NT2/D1 (cell line): ENCODE data around the gene LGALS9.

Experiments used
- SUZ12 ChIP-seq: IDR thresholded peaks from 2 replicates; pipeline ENCODE4 v1.6.1; 2011; ENCODE audit not compliant: insufficient read length, insufficient read depth; ENCODE audit errors: extremely low read depth
- YY1 ChIP-seq: IDR thresholded peaks from 2 replicates; pipeline ENCODE4 v1.6.1; 2011; ENCODE audit not compliant: insufficient read length, insufficient read depth
- ZNF274 ChIP-seq: IDR thresholded peaks from 2 replicates; pipeline ENCODE4 v1.6.1; 2011; ENCODE audit warnings: mild to moderate bottlenecking, low read depth, low read length

GRCh38 chr17:27623614-27624013 lies 7.4 kb upstream of the LGALS9 start:
- TF ChIP-seq YY1 (no peak), ZNF274 (no peak), SUZ12 (no peak)
